Measurements from ENCODE around the gene CA4. TPM values are rescaled to one million over a fixed set of nuclear protein-coding genes. Genes with fewer than 3 reads are reported as not detected.
"Not testable (repeated sequence)": the region's sequence is repeated elsewhere in the genome, so short reads cannot be mapped to it uniquely, and the experiment has no call there.

The CA4 gene
- total and polyA plus RNA-seq, 9 of the 15 experiments (the other 6 are each of a cell fraction or from before 2014, with no cell fraction given): 0.13 TPM; not detected in 7

- Histone ChIP-seq H3K36me3 (ENCODE audit: control insufficient read depth, insufficient read depth, low read length) (peaks cover 18% of the 10 kb centered on the region; the same call in 1 of the 3 replicates), H3K4me1 (replicated peaks in 1 of 2; ENCODE audit: control insufficient read depth in 2 of 2, insufficient read depth in 2 of 2, low read length in 2 of 2) (peaks cover 0 to 11% of the 10 kb centered on the region in 2 experiments; a peak in 3 of 5 replicates)
- CTCF ChIA-PET (ENCODE audit: low intra/inter-chr PET ratio); H3K4me2 ChIP-seq (ENCODE audit: insufficient read depth, low read length); H2AFZ ChIP-seq (ENCODE audit: low read depth, low read length); POLR2A ChIA-PET; H3K4me3 ChIP-seq; H3K27ac ChIP-seq (ENCODE audit: extremely low read depth, low read depth, low read length); H3K27me3 ChIP-seq (ENCODE audit: control insufficient read depth in 2 of 2, insufficient read depth in 2 of 2, low read length in 2 of 2); in situ Hi-C loops (cut with MboI); BruUV-seq (replicated peaks); H3K9me1 ChIP-seq (ENCODE audit: control insufficient read depth, insufficient read depth, low read length); FAIRE-seq; H4K20me1 ChIP-seq (replicated peaks; ENCODE audit: control insufficient read depth, insufficient read depth, low read length); intact Hi-C loops (cut with micrococcal nuclease); H3K79me2 ChIP-seq (ENCODE audit: control insufficient read depth, insufficient read depth, low read length); H3K9me3 ChIP-seq (replicated peaks; ENCODE audit: control insufficient read depth, insufficient read depth, low read depth, low read length); H3K9ac ChIP-seq (ENCODE audit: insufficient read depth in 1 of 2, low read depth in 2 of 2, low read length in 2 of 2); TF ChIP-seq REST (CRISPR knock-in tag; IDR thresholded peaks at IDR 0.05; ENCODE audit: low read depth): not testable (repeated sequence)
- peak; percentile 39 to 47 (median 39); a peak in 5 of 6 replicates for TF ChIP-seq CTCF (IDR thresholded peaks at IDR 0.05 in 2 of 3, conservative IDR thresholded peaks at IDR 0.05 in 1 of 3; ENCODE audit: insufficient read depth in 2 of 3, low read depth in 1 of 3, low read length in 3 of 3)
- TF ChIP-seq REST (IDR thresholded peaks at IDR 0.05; ENCODE audit: borderline replicate concordance): peak; percentile 51; the same call in 1 of the 2 replicates
- TF ChIP-seq RAD21 (CRISPR knock-in tag; conservative IDR thresholded peaks at IDR 0.05 in 1 of 2, IDR thresholded peaks at IDR 0.05 in 1 of 2): peak; percentile 33 to 67; a peak in 3 of 4 replicates
- peak; percentile 38; the same call in 1 of the 2 replicates for TF ChIP-seq POLR2AphosphoS2 (IDR thresholded peaks at IDR 0.05; ENCODE audit: low read length)
- TF ChIP-seq ZNF184 (CRISPR knock-in tag; IDR thresholded peaks at IDR 0.05): 0 out of 2 replicates have a peak, but pooled peaks have one; percentile 14
- peak in 1 of 3 experiments; percentile 83; a peak in 2 of 6 replicates for TF ChIP-seq ZBTB11 (CRISPR knock-in tag; IDR thresholded peaks at IDR 0.05)
- ATAC-seq (peak; percentile 75), DNase-seq (ENCODE audit: extremely low read depth in 1 of 4, low spot score in 3 of 4) (peak in 1 of 4 experiments; percentile 17)
- 95% methylated on average over 6 of the region's 6 CpGs for WGBS (ENCODE audit: insufficient coverage, low coverage, missing lambda C conversion rate)
Observed at GRCh38 chr17:60174767-60175166, 25.0 kb downstream of the CA4 start.
